SU-DHL-6 (cell line): ENCODE data around the gene CHKA.

ENCODE experiments used
- H2AFZ ChIP-seq: fragments of 200-600 bp; sonication (generic); 2 replicates; pipeline ENCODE4 v1.6.1; 2014; ENCODE audit warnings: low read depth, mild to moderate bottlenecking, moderate library complexity, mixed read lengths, antibody characterized with exemption, low read length; ENCODE audit not compliant: severe bottlenecking
- H3F3A ChIP-seq: fragments of 200-600 bp; shearing (Covaris generic); 2 replicates; pipeline ENCODE4 v1.6.0; 2016; ENCODE audit warnings: antibody characterized with exemption, mild to moderate bottlenecking; ENCODE audit not compliant: insufficient read depth
- H3K27ac ChIP-seq: fragments of 200-600 bp; sonication (generic); 2 replicates; pipeline ENCODE4 v1.5.1; 2016; ENCODE audit warnings: low read depth, mild to moderate bottlenecking, low read length, moderate library complexity, mixed read lengths
- H3K27me3 ChIP-seq: fragments of 200-600 bp; sonication (generic), shearing (Covaris generic); 2 replicates; pipeline ENCODE4 v1.6.0; 2014; ENCODE audit warnings: mild to moderate bottlenecking, low read length
- H3K36me3 ChIP-seq: fragments of 200-600 bp; sonication (generic); 2 replicates; pipeline ENCODE4 v1.6.1; 2014; ENCODE audit warnings: mild to moderate bottlenecking, low read length, mixed read lengths
- H3K4me2 ChIP-seq: fragments of 300-600, 200-600 bp; shearing (Covaris generic), sonication (generic); 2 replicates; pipeline ENCODE4 v1.6.0; 2014; ENCODE audit warnings: low read length, low read depth, mild to moderate bottlenecking; ENCODE audit not compliant: poor library complexity, severe bottlenecking
- H3K4me3 ChIP-seq: fragments of 200-600 bp; sonication (generic); 2 replicates; pipeline ENCODE4 v1.5.1; 2014; ENCODE audit warnings: antibody characterized with exemption, low read length, mild to moderate bottlenecking, mixed read lengths; ENCODE audit not compliant: insufficient read depth, poor library complexity, severe bottlenecking
- H3K79me2 ChIP-seq: fragments of 200-600 bp; sonication (generic); 2 replicates; pipeline ENCODE4 v1.6.1; 2014; ENCODE audit warnings: mild to moderate bottlenecking, low read length, moderate library complexity; ENCODE audit not compliant: insufficient read depth
- H3K9ac ChIP-seq: fragments of 200-600 bp; sonication (generic); 2 replicates; pipeline ENCODE4 v1.7.0; 2014; ENCODE audit warnings: mild to moderate bottlenecking, low read length
- H3K9me2 ChIP-seq: fragments of 200-600 bp; sonication (generic); replicated peaks from 2 replicates; pipeline ENCODE4 v1.6.1; 2014; ENCODE audit warnings: low read length; ENCODE audit not compliant: insufficient read depth
- H3K9me3 ChIP-seq: fragments of 200-600 bp; sonication (generic); 2 replicates; pipeline ENCODE4 v1.6.1; 2014; ENCODE audit warnings: low read length, mixed read lengths; ENCODE audit not compliant: insufficient read depth
- H4K20me1 ChIP-seq: fragments of 200-600 bp; sonication (generic); 2 replicates; pipeline ENCODE4 v1.6.1; 2014; ENCODE audit warnings: low read depth, mild to moderate bottlenecking, antibody characterized with exemption, low read length, moderate library complexity, mixed read lengths
- CTCF ChIP-seq: fragments of 200-600 bp; sonication (generic); IDR thresholded peaks from one replicate; pipeline ENCODE4 v1.5.1; 2017; ENCODE audit warnings: antibody characterized with exemption, mild to moderate bottlenecking, low read length, moderate library complexity; ENCODE audit not compliant: insufficient read depth, poor library complexity, severe bottlenecking
- EZH2phosphoT487 ChIP-seq: fragments of 200-600 bp; sonication (generic), shearing (Covaris generic); conservative IDR thresholded peaks from 2 replicates; pipeline ENCODE4 v1.6.1; 2018; ENCODE audit warnings: mild to moderate bottlenecking, antibody characterized with exemption, low read length, moderate library complexity, mixed read lengths

Gene CHKA

GRCh38 chr11:68138237-68138636 is 17.0 kb upstream of the CHKA start:
- Histone ChIP-seq H3K9ac (no peak overlapping the region), H2AFZ (no peak overlapping the region), H3F3A (no peaks in the 10 kb centered on the region), H4K20me1 (no peaks in the 10 kb centered on the region), H3K9me3 (peaks cover 6% of the 10 kb centered on the region; the same call in 1 of the 2 replicates), H3K36me3 (no peaks in the 10 kb centered on the region), H3K27ac (no peak overlapping the region), H3K9me2 (no peaks in the 10 kb centered on the region), H3K4me3 (no peak overlapping the region), H3K27me3 (no peaks in the 10 kb centered on the region), H3K4me2 (no peak overlapping the region), H3K79me2 (no peaks in the 10 kb centered on the region)
- no peak for TF ChIP-seq CTCF

- Histone ChIP-seq H2AFZ (no peak overlapping the region), H3K36me3 (no peaks in the 10 kb centered on the region), H3K4me2 (no peak overlapping the region), H3K9me2 (no peaks in the 10 kb centered on the region), H3K27ac (no peak overlapping the region), H3K27me3 (no peaks in the 10 kb centered on the region), H3K4me3 (no peak overlapping the region), H3F3A (no peaks in the 10 kb centered on the region), H3K79me2 (no peaks in the 10 kb centered on the region), H4K20me1 (no peaks in the 10 kb centered on the region), H3K9me3 (peaks cover 6% of the 10 kb centered on the region; the same call in 1 of the 2 replicates), H3K9ac (no peak overlapping the region)
- TF ChIP-seq EZH2phosphoT487 (no peak), CTCF (no peak)
Measured at GRCh38 chr11:68137833-68138232, 16.6 kb upstream of the CHKA start.

- no peak overlapping the region for H3K9ac ChIP-seq
- no peak overlapping the region for H3K4me2 ChIP-seq
- no peaks in the 10 kb centered on the region for H3K9me2 ChIP-seq
- H3K79me2 ChIP-seq: no peaks in the 10 kb centered on the region
- no peak overlapping the region for H2AFZ ChIP-seq
- H3K27ac ChIP-seq: no peak overlapping the region
- H4K20me1 ChIP-seq: no peaks in the 10 kb centered on the region
- H3F3A ChIP-seq: no peaks in the 10 kb centered on the region
- TF ChIP-seq EZH2phosphoT487: no peak
- TF ChIP-seq CTCF: no peak
- no peak overlapping the region for H3K4me3 ChIP-seq
- H3K27me3 ChIP-seq: no peaks in the 10 kb centered on the region
- H3K9me3 ChIP-seq: peaks cover 6% of the 10 kb centered on the region; the same call in 1 of the 2 replicates
- H3K36me3 ChIP-seq: no peaks in the 10 kb centered on the region
Measured at GRCh38 chr11:68136866-68137265, 15.7 kb upstream of the CHKA start.

- Histone ChIP-seq H3F3A (no peaks in the 10 kb centered on the region), H2AFZ (no peak overlapping the region), H4K20me1 (no peaks in the 10 kb centered on the region), H3K4me3 (no peak overlapping the region), H3K27ac (no peak overlapping the region), H3K79me2 (no peaks in the 10 kb centered on the region), H3K9me3 (peaks cover 6% of the 10 kb centered on the region; the same call in 1 of the 2 replicates), H3K9me2 (no peaks in the 10 kb centered on the region), H3K9ac (no peak overlapping the region), H3K36me3 (no peaks in the 10 kb centered on the region), H3K27me3 (no peaks in the 10 kb centered on the region), H3K4me2 (no peak overlapping the region)
- TF ChIP-seq CTCF: no peak
- TF ChIP-seq EZH2phosphoT487: no peak
Measured at GRCh38 chr11:68135161-68135560, 14.0 kb upstream of the CHKA start.
